Stromal cell of bone marrow (primary cell): ENCODE measurements around the gene LRMDA.

Experiments used
- DNase-seq: peaks from one replicate; pipeline ENCODE4 v3.0.0-alpha.2; 2012; ENCODE audit warnings: low read depth

Gene LRMDA

DNA sequence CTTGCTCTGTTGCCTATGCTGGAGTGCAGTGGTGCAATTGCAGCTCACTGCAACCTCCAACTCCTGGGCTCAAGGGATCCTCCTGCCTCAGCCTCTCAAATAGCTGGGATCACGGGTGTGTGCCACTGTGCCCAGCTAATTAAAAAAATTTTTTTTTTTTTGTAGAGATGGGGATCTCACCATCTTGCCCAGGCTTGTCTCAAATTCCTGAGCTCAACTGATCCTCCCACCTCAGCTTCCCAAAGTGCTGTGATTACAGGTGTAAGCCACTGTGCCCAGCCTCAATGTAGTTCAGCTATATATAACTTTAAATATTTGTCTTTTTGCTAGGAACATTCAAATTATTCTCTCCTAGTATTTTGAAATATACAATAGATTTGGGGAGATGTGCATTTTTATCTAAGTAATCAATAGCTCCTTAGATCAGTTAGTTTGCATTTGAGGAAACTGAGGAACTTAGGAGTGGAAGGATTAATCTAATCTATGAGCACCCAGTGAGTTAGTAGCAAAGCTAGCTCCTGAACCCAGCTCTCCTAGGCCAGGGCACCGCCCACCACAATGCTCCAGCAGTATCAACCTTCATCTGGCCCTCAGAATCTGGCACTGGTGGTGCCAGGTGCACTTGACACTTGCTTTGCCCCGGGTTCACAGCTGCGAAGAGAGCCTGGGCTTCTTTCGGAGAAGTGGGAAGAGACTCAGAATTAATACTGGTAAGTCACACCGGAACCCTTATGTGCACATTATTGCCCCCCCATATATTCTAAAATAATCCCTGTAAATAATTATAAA, 5.9 kb upstream of the LRMDA start:
- no peak for DNase-seq

DNA sequence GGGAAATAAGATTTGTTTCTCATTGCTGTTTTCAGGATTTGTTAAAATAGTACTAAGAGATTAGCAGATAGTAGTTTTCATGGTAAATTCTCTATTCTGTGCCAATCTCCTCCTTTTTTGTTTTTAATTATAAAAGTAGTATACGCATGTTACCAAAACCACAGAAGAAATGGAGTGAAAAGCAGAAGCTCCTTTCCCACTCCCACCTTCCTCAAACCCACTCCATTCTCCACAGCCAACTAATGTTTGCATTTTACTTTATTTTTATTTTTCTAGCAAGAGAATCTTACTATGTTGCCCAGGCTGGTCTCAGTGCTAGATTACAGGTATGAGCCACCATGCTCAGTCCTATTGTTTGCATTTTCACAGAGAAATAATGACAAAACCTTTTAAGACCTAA, 4.5 kb upstream of the LRMDA start:
- DNase-seq = no peak

GRCh38 chr10:75427951-75428350, 3.5 kb upstream of the LRMDA start:
- DNase-seq = no peak

DNA sequence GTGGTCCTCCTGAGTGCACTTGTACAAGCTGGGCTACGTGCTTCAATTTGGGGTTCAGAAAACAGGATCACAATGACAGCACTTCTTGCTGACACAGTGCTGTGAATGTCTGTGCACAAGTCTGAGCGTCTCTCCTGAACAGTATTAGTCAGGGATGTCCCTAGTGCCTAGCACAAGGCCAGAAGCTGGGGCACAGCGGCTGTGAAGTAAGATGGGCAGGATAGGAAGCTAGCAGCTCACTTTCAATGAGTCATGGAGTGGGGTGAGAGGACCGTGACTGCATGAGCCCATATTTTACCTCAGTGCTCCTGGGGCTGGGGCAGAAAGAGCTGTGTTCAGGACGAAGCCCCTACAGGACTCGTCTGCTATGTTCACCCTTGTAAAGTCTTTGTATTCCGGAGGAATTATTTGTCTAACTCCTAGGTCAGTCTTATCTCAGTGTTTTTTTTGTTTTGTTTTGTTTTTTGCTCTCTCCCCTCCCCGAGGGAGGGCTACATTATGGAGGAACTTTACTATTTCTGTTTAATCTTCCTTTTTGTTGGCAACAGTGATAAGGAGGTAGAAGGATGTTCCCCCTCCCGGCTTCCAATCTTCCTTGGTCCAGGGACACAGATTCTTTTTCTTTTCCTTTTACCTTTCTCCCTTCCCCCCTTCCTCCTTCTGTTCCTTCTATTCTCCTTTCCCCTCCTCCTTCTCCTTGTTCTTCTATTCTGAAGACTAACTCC, 2.8 kb upstream of the LRMDA start:
- DNase-seq = peak; percentile 40

GRCh38 chr10:75429159-75429827, 2.1 kb upstream of the LRMDA start:
- no peak for DNase-seq

GRCh38 chr10:75430000-75430763, 1.2 kb upstream of the LRMDA start:
- DNase-seq = no peak

DNA sequence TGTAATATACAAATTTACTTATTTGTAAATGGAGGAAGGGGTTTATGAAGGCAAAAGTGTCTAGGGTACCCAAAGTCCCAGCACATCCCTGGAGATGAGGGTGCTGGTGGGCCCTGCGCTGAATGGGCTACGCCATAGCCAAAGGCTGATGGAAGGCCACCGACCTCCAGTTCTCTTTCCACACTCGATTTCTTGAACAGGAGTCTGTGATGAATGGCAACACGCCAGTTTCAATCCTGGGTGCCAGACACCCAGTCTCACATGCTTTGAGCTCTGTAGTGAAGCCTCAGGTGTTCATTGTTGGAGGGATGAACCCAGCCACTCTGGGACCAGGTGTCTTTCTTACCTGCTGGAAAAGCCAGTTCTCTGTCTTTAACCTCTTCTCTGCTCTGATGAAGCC, 752 bp downstream of the LRMDA start:
- no peak for DNase-seq

DNA sequence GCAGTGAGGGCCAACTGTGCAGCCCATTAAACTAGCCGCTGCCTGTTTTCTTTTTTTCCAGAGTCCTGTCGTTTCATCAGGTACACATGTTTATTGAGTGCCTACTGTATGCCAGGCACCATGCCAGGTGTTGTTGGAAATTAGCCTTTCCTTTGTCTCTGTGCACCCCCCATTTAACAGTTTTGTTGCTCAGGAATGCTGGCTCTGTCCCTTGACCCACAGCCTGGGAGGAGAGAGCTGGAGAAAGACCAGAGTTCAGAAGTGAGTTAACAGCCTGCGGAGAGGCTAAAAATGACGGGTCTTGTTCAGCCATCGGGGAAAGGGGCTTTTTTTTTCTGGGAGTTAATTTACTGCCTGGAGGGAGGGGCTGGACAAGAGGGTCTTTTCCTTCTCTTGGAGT, 1.3 kb downstream of the LRMDA start:
- no peak for DNase-seq

- DNase-seq = no peak
Observed at GRCh38 chr10:75433216-75433615, 1.8 kb downstream of the LRMDA start.

- no peak for DNase-seq
Observed at GRCh38 chr10:75434291-75434690, 2.9 kb downstream of the LRMDA start.

GRCh38 chr10:75435291-75435690, 3.9 kb downstream of the LRMDA start:
- no peak for DNase-seq

GRCh38 chr10:75436896-75437295, 5.5 kb downstream of the LRMDA start:
- DNase-seq = no peak

DNA sequence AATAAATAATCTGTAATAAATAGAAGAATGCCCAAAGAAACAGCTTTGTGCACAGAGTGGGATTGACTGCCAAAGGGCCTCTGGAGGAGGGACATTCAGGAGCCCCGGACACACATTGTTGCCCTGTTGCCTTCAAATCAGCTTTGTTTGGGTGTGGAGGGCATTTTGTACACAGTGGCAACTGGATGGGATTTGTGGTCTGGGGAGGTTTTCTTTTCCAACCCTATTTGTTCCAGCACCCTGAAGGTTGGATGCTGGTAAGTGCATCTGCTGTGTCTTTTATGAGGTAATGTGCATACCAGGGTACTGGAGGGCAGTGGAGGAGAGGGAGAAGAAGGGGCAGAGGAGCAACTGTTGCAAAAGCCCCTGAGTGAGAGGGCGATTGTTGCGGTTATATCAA, 6.3 kb downstream of the LRMDA start:
- no peak for DNase-seq

DNA sequence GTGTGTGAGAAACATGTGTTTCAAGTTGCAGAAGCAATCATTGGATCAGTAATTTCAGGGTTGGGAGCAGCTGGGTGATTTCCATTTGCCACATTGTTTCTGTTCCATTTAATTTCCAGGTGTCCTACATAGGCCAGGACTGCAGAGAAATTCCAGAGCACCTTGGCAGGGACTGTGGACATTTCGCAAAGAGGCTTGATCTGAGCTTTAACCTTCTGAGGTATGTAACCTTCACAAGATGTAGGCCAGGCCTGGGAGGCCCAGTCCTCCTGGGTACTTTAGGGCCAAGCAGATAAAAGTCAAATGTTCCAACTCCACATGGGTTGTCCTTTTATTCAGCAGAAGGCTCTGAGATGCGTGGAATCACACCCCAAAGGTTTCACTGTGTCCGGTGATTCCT, 6.9 kb downstream of the LRMDA start:
- DNase-seq = no peak

DNA sequence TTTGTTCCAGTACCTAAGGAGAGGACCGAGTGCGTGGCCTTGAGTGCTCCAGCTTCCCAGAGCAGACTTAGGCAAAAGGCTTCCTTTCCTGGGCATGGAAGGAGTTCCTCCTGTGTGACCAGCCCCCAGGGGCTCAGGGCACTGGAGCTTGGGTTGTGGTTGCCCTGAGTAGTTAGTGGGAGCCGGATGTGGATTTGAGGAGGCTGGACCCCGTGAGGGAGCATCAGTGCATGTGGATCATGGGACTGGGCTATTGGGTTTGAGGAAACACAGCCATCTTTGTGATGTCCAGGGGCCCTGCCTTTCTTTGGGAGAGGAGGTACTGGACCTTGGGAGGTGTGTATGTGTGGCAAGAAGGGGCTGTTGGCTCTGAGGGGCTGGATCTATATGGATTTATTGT, 8.4 kb downstream of the LRMDA start:
- DNase-seq = no peak

GRCh38 chr10:75440271-75440793, 8.9 kb downstream of the LRMDA start:
- no peak for DNase-seq

DNA sequence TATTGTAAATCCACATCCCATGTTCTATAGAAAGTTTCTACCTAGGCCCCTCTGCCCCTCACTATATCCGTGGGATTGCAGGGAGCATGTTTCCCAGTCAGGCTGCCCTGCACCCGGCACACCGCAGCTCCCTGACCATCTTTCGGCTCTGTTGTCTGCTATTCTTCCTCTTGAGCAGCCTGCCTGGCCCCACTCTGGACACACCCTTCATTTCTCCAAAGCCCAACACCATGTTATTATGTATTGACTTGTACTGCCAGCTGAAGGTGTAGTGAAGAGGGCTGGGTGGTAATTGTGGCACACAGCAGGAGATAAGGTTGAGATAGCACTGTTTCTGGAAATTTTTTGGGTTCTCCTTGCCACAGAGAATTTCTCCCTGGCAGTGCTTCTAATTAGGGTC, 9.8 kb downstream of the LRMDA start:
- DNase-seq = no peak

- DNase-seq = no peak
Observed at GRCh38 chr10:75441682-75442081, 10.3 kb downstream of the LRMDA start.

GRCh38 chr10:75443362-75443761, 11.9 kb downstream of the LRMDA start:
- DNase-seq = no peak

DNA sequence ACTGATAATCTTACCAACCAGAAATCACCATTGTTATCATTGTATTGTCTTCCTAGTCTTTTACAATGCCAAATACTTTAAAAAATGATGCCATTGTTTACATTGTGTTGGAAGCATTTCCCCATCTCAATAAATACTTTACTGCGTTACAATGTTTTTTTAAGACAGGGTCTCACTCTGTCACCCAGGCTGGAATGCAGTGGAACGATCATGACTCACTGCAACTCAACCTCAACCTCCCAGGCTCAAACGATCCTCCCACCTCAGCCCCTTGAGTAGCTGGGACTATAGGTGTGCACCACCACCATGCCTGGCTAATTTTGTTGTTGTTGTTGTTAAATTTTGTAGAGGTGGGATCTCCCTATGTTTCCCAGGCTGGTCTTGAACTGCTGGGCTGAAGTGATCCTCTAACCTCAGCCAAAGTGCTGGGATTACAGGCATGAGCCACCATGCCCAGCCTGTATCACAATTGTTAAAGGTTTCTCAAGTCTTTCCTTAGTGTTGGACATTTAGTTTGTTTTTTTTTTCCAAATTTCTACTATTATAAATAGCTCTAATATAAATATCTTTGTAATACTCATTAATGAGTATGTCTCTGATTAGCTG, 13.5 kb downstream of the LRMDA start:
- DNase-seq = no peak

- no peak for DNase-seq
Observed at GRCh38 chr10:75446508-75446907, 15.1 kb downstream of the LRMDA start.

DNA sequence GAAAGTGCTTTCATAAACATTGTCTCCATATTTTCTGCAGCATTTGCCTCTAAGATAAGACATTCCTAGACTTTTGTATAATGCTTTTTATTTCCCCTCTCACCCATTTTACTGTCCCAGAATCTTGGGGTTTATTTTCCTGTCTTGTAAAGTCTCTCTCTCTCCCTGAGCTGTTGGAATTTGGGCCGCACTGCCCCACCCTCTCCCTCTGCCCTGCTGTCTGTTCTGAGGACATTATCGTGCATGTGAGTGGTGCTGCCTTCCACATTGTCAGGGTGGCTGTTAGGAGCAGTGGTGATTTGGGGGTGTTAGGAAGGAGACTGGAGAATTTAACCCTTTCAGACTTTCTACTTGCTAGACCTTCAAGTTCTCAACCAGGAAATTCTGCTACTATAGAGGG, 16.7 kb downstream of the LRMDA start:
- no peak for DNase-seq
